Ectodermal cell (in vitro differentiated cells): ENCODE results near the gene NOX4.
"Not testable (repeated sequence)": the region's sequence is repeated elsewhere in the genome, so short reads cannot be mapped to it uniquely, and the experiment has no call there.

Source experiments
- H3K27ac ChIP-seq: 2 replicates; pipeline ENCODE4 v1.7.0; 2013; ENCODE audit warnings: mild to moderate bottlenecking, low read depth, low read length; ENCODE audit not compliant: insufficient read depth, poor library complexity, severe bottlenecking
- H3K27me3 ChIP-seq: 2 replicates; pipeline ENCODE4 v1.7.0; 2013; ENCODE audit warnings: mild to moderate bottlenecking, low read length; ENCODE audit not compliant: insufficient read depth, control insufficient read depth, poor library complexity, severe bottlenecking
- H3K36me3 ChIP-seq: one replicate; pipeline ENCODE4 v1.7.0; 2013; ENCODE audit warnings: low read length; ENCODE audit not compliant: control insufficient read depth, insufficient read depth
- H3K4me1 ChIP-seq: one replicate; pipeline ENCODE4 v1.7.0; 2013; ENCODE audit warnings: low read length; ENCODE audit not compliant: control insufficient read depth, insufficient read depth
- H3K4me3 ChIP-seq: 2 replicates; pipeline ENCODE4 v1.7.0; 2013; ENCODE audit warnings: low read depth, low read length, control low read depth; ENCODE audit not compliant: insufficient read depth
- H3K9me3 ChIP-seq: 2 replicates; pipeline ENCODE4 v1.7.0; 2013; ENCODE audit warnings: mild to moderate bottlenecking, low read length, moderate library complexity; ENCODE audit not compliant: control insufficient read depth
- WGBS, 2 experiments: methylation state at CpG; one replicate each; pipeline ENCODE4 v1.1.7; 2013; ENCODE audit warnings: missing lambda C conversion rate in 2 of 2; 5-methylcytosine and 5-hydroxymethylcytosine counted together

NOX4 gene

GRCh38 chr11:89281032-89281677, 210.0 kb downstream of the NOX4 start:
- WGBS, 2 experiments: 79 to 89% methylated on average over 3 of the region's 3 CpGs
- H3K4me3 ChIP-seq: not testable (repeated sequence)

DNA sequence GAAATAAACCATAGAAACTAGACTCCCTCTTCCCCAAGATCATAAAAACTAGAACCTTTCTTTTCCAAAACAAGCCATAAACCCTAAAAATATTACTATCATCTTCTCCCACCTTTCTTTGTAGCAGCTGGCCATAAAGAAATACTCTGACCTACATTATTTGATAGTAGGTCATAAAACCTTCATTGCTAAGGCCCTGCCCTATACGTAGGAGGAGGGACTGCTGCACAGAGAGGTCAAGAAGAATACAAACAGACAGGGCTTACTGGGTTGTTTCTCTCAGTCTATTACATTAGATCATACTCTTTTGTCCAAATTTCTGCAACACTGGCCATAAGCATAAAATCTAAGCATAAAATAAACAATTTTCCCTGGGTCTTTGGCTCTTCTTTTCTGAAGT, 212.0 kb downstream of the NOX4 start:
- no peaks in the 10 kb centered on the region for H3K27me3 ChIP-seq
- H3K4me1 ChIP-seq: no peaks in the 10 kb centered on the region
- 92 to 100% methylated on average over 1 of the region's 1 CpG for WGBS, 2 experiments
- no peak overlapping the region for H3K27ac ChIP-seq
- H3K36me3 ChIP-seq: no peaks in the 10 kb centered on the region
- H3K4me3 ChIP-seq: no peak overlapping the region
- no peaks in the 10 kb centered on the region for H3K9me3 ChIP-seq

More at GRCh38 chr11:89281032-89281677, 210.0 kb downstream of the NOX4 start:
- not testable (repeated sequence) for H3K27me3 ChIP-seq, H3K27ac ChIP-seq, H3K9me3 ChIP-seq, H3K4me1 ChIP-seq, H3K36me3 ChIP-seq

- Histone ChIP-seq H3K4me3 (no peak overlapping the region), H3K4me1 (no peaks in the 10 kb centered on the region), H3K27me3 (no peaks in the 10 kb centered on the region), H3K27ac (no peak overlapping the region), H3K36me3 (no peaks in the 10 kb centered on the region), H3K9me3 (no peaks in the 10 kb centered on the region)
- WGBS, 2 experiments: 100% methylated on average over 1 of the region's 1 CpG; no CpG with 5 or more reads in 1 of the 2 experiments
Measured at GRCh38 chr11:89275966-89276365, 215.2 kb downstream of the NOX4 start.
